HCT116 (cell line): ENCODE measurements around the gene C5orf52. TPM values are rescaled to one million over a fixed set of nuclear protein-coding genes. Genes with fewer than 3 reads are reported as not detected.

Experiments
- ATAC-seq: fragments of 200-7000 bp; cut with Tn5 transposase; 2 replicates; pipeline ENCODE4 v1.9.1; 2020; ENCODE audit warnings: mild to moderate bottlenecking, moderate library complexity
- BruUV-seq: library from RNA; stranded (reverse); fragments of 400-500 nt; replicated peaks from 2 replicates; lab custom pipeline; 2021; lab: Mats Ljungman, UMichigan
- CTCF ChIA-PET: fragments of 300-600 bp; sonication (Branson Sonifier 250); formaldehyde crosslinking; loops from one replicate; lab custom pipeline; 2021; ENCODE audit warnings: antibody characterized with exemption; lab: Charles Lee
- POLR2A ChIA-PET: fragments of 300-600, 350-600 bp; sonication (Branson Sonifier 250); formaldehyde crosslinking; loops from one replicate; lab custom pipeline; 2021; ENCODE audit warnings: antibody characterized with exemption; lab: Charles Lee
- RAD21 ChIA-PET, 2 experiments: fragments of 300-600 bp; sonication (Branson Sonifier 250); formaldehyde crosslinking; loops; one replicate each; lab custom pipeline; 2023; ENCODE audit warnings: low total read pairs in 2 of 2; ENCODE audit not compliant: uncharacterized antibody in 2 of 2, unreplicated experiment in 2 of 2, low non-redundant PET in 1 of 2; lab: Charles Lee
- DNase-seq: peaks from one replicate; pipeline ENCODE4 v3.0.0-alpha.2; 2010; ENCODE audit warnings: low read depth, low spot score
- H2AFZ ChIP-seq: fragments of 200-600 bp; shearing (Covaris generic), sonication (generic); 2 replicates; pipeline ENCODE4 v1.6.1; 2017; ENCODE audit warnings: low read depth, mixed run types, mixed read lengths, antibody characterized with exemption, low read length; ENCODE audit not compliant: poor library complexity, severe bottlenecking
- H3K27ac ChIP-seq: 2 replicates; pipeline ENCODE4 v1.5.1; 2012; ENCODE audit warnings: low read depth, low read length
- H3K27me3 ChIP-seq: fragments of 200-600 bp; sonication (generic); 2 replicates; pipeline ENCODE4 v1.6.1; 2016; ENCODE audit warnings: mixed run types, low read length, mixed read lengths; ENCODE audit not compliant: insufficient read depth
- H3K36me3 ChIP-seq, 2 experiments: fragments of 200-500 bp in 1 of 2; fragments of 200-600 bp in 1 of 2; sonication (Bioruptor generic) in 1 of 2; sonication (generic) in 1 of 2; 2 replicates each; pipeline versions ENCODE4 v1.5.1 to v1.6.1; 2014 to 2016; ENCODE audit warnings: low read length in 2 of 2, inconsistent platforms in 1 of 2, mixed read lengths in 1 of 2, mixed run types in 1 of 2; ENCODE audit not compliant: insufficient read depth in 2 of 2, control insufficient read depth in 1 of 2
- H3K4me1 ChIP-seq, 2 experiments: fragments of 200-600 bp in 1 of 2; sonication (generic) in 1 of 2; 2 replicates each; pipeline versions ENCODE4 v1.5.1 to v1.6.1; 2012 to 2017; ENCODE audit warnings: low read length in 2 of 2, inconsistent platforms in 1 of 2, mild to moderate bottlenecking in 1 of 2, mixed read lengths in 1 of 2, mixed run types in 1 of 2, moderate library complexity in 1 of 2; ENCODE audit not compliant: insufficient read depth in 2 of 2, control insufficient read depth in 1 of 2
- H3K4me2 ChIP-seq: fragments of 200-600 bp; sonication (generic); 2 replicates; pipeline ENCODE4 v1.6.1; 2017; ENCODE audit warnings: mixed run types, low read length, mixed read lengths
- H3K4me3 ChIP-seq, 2 experiments: fragments of 200-600 bp in 1 of 2; sonication (generic) in 1 of 2; replicated peaks in 1 of 2; 2 replicates each; pipeline ENCODE4 v1.5.1; 2011 to 2016; ENCODE audit warnings: low read length in 2 of 2, control low read depth in 1 of 2, low read depth in 1 of 2, mild to moderate bottlenecking in 1 of 2, mixed read lengths in 1 of 2, mixed run types in 1 of 2
- H3K79me2 ChIP-seq: fragments of 200-600 bp; sonication (generic); 2 replicates; pipeline ENCODE4 v1.6.1; 2017; ENCODE audit warnings: mild to moderate bottlenecking, mixed run types, low read length, moderate library complexity, mixed read lengths; ENCODE audit not compliant: insufficient read depth
- H3K9ac ChIP-seq: fragments of 200-600 bp; sonication (generic); 2 replicates; pipeline ENCODE4 v1.6.1; 2016; ENCODE audit warnings: low read length, mixed read lengths
- H3K9me2 ChIP-seq: fragments of 200-600 bp; sonication (generic), shearing (Covaris generic); 2 replicates; pipeline ENCODE4 v1.6.1; 2017; ENCODE audit warnings: mixed run types, mild to moderate bottlenecking, moderate library complexity; ENCODE audit not compliant: insufficient read depth
- H3K9me3 ChIP-seq, 2 experiments: fragments of 200-500 bp in 1 of 2; fragments of 200-600 bp in 1 of 2; sonication (Bioruptor generic) in 1 of 2; sonication (generic) in 1 of 2; 2 replicates each; pipeline ENCODE4 v1.6.1; 2014 to 2017; ENCODE audit warnings: low read length in 2 of 2, mixed read lengths in 2 of 2, inconsistent platforms in 1 of 2, low read depth in 1 of 2, mild to moderate bottlenecking in 1 of 2, mixed run types in 1 of 2, moderate library complexity in 1 of 2; ENCODE audit not compliant: control insufficient read depth in 1 of 2, insufficient read depth in 1 of 2
- H4K20me1 ChIP-seq: fragments of 200-600 bp; sonication (generic), shearing (Covaris generic); 2 replicates; pipeline ENCODE4 v1.6.1; 2017; ENCODE audit warnings: mixed run types, mild to moderate bottlenecking, moderate library complexity; ENCODE audit not compliant: insufficient read depth
- ATF3 ChIP-seq: IDR thresholded peaks from 2 replicates; pipeline ENCODE4 v1.6.1; 2012
- CBX3 ChIP-seq: IDR thresholded peaks from 2 replicates; pipeline ENCODE4 v1.6.1; 2012; ENCODE audit warnings: low read depth
- CEBPB ChIP-seq: IDR thresholded peaks from 2 replicates; pipeline ENCODE4 v1.6.1; 2012; ENCODE audit warnings: low read depth
- CTCF ChIP-seq, 3 experiments: fragments of 200-600 bp in 1 of 3; sonication (generic) in 1 of 3; IDR thresholded peaks in 2 of 3; conservative IDR thresholded peaks in 1 of 3; 2 replicates each; pipeline ENCODE4 v1.5.1; 2012 to 2017; ENCODE audit warnings: low read depth in 2 of 3, low read length in 2 of 3, antibody characterized with exemption in 1 of 3, borderline replicate concordance in 1 of 3, control low read depth in 1 of 3, mild to moderate bottlenecking in 1 of 3, mixed read lengths in 1 of 3, mixed run types in 1 of 3, moderate library complexity in 1 of 3; ENCODE audit not compliant: insufficient read depth in 1 of 3
- EGR1 ChIP-seq: IDR thresholded peaks from 2 replicates; pipeline ENCODE4 v1.6.1; 2012; ENCODE audit warnings: low read depth
- ELF1 ChIP-seq: IDR thresholded peaks from 2 replicates; pipeline ENCODE4 v1.6.1; 2012; ENCODE audit warnings: low read depth, borderline replicate concordance
- EZH2 ChIP-seq: fragments of 200-600 bp; sonication (generic); IDR thresholded peaks from 2 replicates; pipeline ENCODE4 v1.6.1; 2017; ENCODE audit warnings: antibody characterized with exemption, mixed run types
- EZH2phosphoT487 ChIP-seq: fragments of 200-600 bp; IDR thresholded peaks from 2 replicates; pipeline ENCODE4 v1.6.1; 2018; ENCODE audit warnings: antibody characterized with exemption, borderline replicate concordance
- FOSL1 ChIP-seq: IDR thresholded peaks from 2 replicates; pipeline ENCODE4 v1.6.1; 2012; ENCODE audit warnings: low read depth
- JUND ChIP-seq: IDR thresholded peaks from 2 replicates; pipeline ENCODE4 v1.6.1; 2012
- MAX ChIP-seq: IDR thresholded peaks from 2 replicates; pipeline ENCODE4 v1.6.1; 2012
- POLR2AphosphoS5 ChIP-seq: IDR thresholded peaks from 2 replicates; pipeline ENCODE4 v1.6.1; 2011; ENCODE audit warnings: mild to moderate bottlenecking, low read depth, low read length, moderate library complexity
- RAD21 ChIP-seq: IDR thresholded peaks from 2 replicates; pipeline ENCODE4 v1.6.1; 2012; ENCODE audit warnings: low read depth, mild to moderate bottlenecking
- REST ChIP-seq: IDR thresholded peaks from 2 replicates; pipeline ENCODE4 v1.6.1; 2012; ENCODE audit warnings: low read depth
- SIN3A ChIP-seq: IDR thresholded peaks from 2 replicates; pipeline ENCODE4 v1.6.1; 2012; ENCODE audit warnings: low read depth
- TCF7L2 ChIP-seq: IDR thresholded peaks from 2 replicates; pipeline ENCODE4 v1.7.0; 2011; ENCODE audit warnings: borderline replicate concordance, inconsistent platforms; ENCODE audit not compliant: insufficient read depth, insufficient read length; ENCODE audit errors: extremely low read depth
- YY1 ChIP-seq: IDR thresholded peaks from 2 replicates; pipeline ENCODE4 v1.6.1; 2011; ENCODE audit warnings: low read length, low read depth, moderate library complexity, mild to moderate bottlenecking; ENCODE audit not compliant: insufficient replicate concordance; ENCODE audit errors: extremely low read depth
- ZFX ChIP-seq: fragments of 450-650 bp; IDR thresholded peaks from 2 replicates; pipeline ENCODE4 v1.6.1; 2017
- ZNF274 ChIP-seq: fragments of 200-500 bp; sonication (Bioruptor generic); IDR thresholded peaks from 2 replicates; pipeline ENCODE4 v1.6.1; 2014; ENCODE audit warnings: mild to moderate bottlenecking, low read depth, low read length, inconsistent platforms
- intact Hi-C: fragments of 100-400 bp; cut with micrococcal nuclease; formaldehyde crosslinking; loops from 2 replicates; pipeline ENCODE4 v1.10.0; 2022
- total RNA-seq: library from RNA; stranded (reverse); gene quantifications from one replicate; pipeline ENCODE4 v1.2.1, GENCODE V29; 2021; ENCODE audit not compliant: unreplicated experiment

C5orf52 gene
- total RNA-seq, 1 experiment from 2014 or later: not detected

- Histone ChIP-seq H2AFZ (no peak overlapping the region), H3K4me3 (no peak overlapping the region), H3K36me3 (no peaks in the 10 kb centered on the region), H3K4me1 (peaks cover 0 to 9% of the 10 kb centered on the region in 2 experiments; a peak in 1 of 4 replicates), H3K79me2 (no peaks in the 10 kb centered on the region), H3K4me2 (no peak overlapping the region), H3K9me2 (no peaks in the 10 kb centered on the region), H3K9me3 (no peaks in the 10 kb centered on the region), H3K27ac (no peak overlapping the region), H3K9ac (no peak overlapping the region), H4K20me1 (no peaks in the 10 kb centered on the region), H3K27me3 (no peaks in the 10 kb centered on the region)
- DNase-seq: no peak
- ChIA-PET POLR2A (no interaction called here), CTCF (no interaction called here), RAD21 (no interaction called here)
- TF ChIP-seq EZH2: no peak
- no peak for TF ChIP-seq ZNF274
- TF ChIP-seq EGR1: no peak
- no peak for TF ChIP-seq CTCF (IDR thresholded peaks at IDR 0.05 in 2 of 3, conservative IDR thresholded peaks at IDR 0.05 in 1 of 3; ENCODE audit: borderline replicate concordance in 1 of 3, insufficient read depth in 1 of 3, low read depth in 2 of 3, low read length in 2 of 3)
- TF ChIP-seq JUND: no peak
- no peak for TF ChIP-seq ZFX
- TF ChIP-seq CEBPB: no peak
- no peak for TF ChIP-seq SIN3A
- TF ChIP-seq CBX3: no peak
- TF ChIP-seq POLR2AphosphoS5: no peak
- no peak for TF ChIP-seq EZH2phosphoT487
- no peak for TF ChIP-seq YY1
- no peak for TF ChIP-seq TCF7L2
- TF ChIP-seq REST: no peak
- no peak for TF ChIP-seq MAX
- no peak for TF ChIP-seq FOSL1
- TF ChIP-seq ELF1: no peak
- no peak for TF ChIP-seq RAD21
- TF ChIP-seq ATF3: no peak
- intact Hi-C loops: no loop called here
- ATAC-seq: no peak
- BruUV-seq: no TSS peak
Observed at GRCh38 chr5:157651623-157652376, 19.5 kb upstream of the C5orf52 start.
